Stimulated activated naive CD8-positive, alpha-beta T cell treated with anti-CD3 and anti-CD28 coated beads, Interleukin-15, Interleukin-2, amounts not matched to agents 100 ng/mL and 50 ng/mL, for 24 hours (primary cell): ENCODE results near the gene VSIG10.
A peak's percentile ranks its signal among the peaks of the same experiment; 100 is the strongest.
"Not testable (repeated sequence)": the region's sequence is repeated elsewhere in the genome, so short reads cannot be mapped to it uniquely, and the experiment has no call there.

Experiments used
- H3K27ac Mint-ChIP-seq: one replicate; pipeline ENCODE4 v1.8.0; 2021; ENCODE audit warnings: mild to moderate bottlenecking, mixed read lengths
- H3K27me3 Mint-ChIP-seq: one replicate; pipeline ENCODE4 v1.8.0; 2021; ENCODE audit warnings: mixed read lengths
- H3K36me3 Mint-ChIP-seq: one replicate; pipeline ENCODE4 v1.8.0; 2021; ENCODE audit warnings: low read depth, mixed read lengths
- H3K4me1 Mint-ChIP-seq: one replicate; pipeline ENCODE4 v1.8.0; 2021; ENCODE audit warnings: low read depth, mixed read lengths
- H3K4me3 Mint-ChIP-seq: one replicate; pipeline ENCODE4 v1.8.0; 2021; ENCODE audit warnings: mild to moderate bottlenecking, mixed read lengths
- H3K9me3 Mint-ChIP-seq: one replicate; pipeline ENCODE4 v1.8.0; 2021; ENCODE audit warnings: mixed read lengths

The VSIG10 gene

DNA sequence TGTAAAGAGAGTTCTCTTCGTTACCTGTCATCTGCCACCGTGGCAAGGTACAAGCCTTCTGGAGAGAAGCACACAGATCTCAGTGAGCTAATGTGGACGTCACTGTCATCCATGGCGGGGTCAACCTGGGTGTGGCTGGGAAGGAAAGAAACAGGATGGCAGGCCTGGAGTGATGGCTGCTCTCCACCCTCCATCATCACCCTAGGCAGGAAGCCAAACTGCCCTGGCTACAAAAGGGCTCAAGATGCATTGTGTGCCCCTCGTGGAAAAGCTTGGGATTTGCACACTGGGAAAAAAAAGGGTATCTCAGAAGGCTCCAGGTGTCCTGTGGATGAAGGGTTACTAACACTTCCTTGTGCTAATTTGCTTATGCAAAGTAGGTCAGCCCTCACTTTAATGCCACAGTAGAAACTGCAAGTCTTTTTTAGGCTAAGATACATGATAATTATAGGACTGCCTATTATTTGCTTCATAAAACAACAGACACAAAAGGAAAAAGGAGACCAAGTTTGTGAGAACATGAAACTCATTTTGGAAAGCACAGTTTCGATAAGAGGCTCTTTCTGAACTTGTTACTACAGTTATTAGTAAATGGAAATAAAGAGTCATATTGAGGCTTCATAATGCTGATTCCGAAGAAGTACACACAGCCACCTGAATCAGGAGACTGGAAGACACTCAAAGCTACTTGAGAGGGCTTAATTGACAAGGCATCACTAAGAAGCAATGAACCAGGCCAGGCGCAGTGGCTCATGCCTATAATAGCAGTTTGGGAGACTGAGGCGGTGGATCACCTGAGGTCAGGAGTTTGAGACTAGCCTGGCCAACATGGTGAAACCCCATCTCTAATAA lies 68.4 kb downstream of the VSIG10 start:
- peak overlapping the region; percentile 91 for H3K27ac Mint-ChIP-seq
- peaks cover 89% of the 10 kb centered on the region for H3K36me3 Mint-ChIP-seq
- no peaks in the 10 kb centered on the region for H3K9me3 Mint-ChIP-seq
- no peaks in the 10 kb centered on the region for H3K27me3 Mint-ChIP-seq
- peak overlapping the region; percentile 44 for H3K4me3 Mint-ChIP-seq
- H3K4me1 Mint-ChIP-seq: peaks cover 62% of the 10 kb centered on the region

DNA sequence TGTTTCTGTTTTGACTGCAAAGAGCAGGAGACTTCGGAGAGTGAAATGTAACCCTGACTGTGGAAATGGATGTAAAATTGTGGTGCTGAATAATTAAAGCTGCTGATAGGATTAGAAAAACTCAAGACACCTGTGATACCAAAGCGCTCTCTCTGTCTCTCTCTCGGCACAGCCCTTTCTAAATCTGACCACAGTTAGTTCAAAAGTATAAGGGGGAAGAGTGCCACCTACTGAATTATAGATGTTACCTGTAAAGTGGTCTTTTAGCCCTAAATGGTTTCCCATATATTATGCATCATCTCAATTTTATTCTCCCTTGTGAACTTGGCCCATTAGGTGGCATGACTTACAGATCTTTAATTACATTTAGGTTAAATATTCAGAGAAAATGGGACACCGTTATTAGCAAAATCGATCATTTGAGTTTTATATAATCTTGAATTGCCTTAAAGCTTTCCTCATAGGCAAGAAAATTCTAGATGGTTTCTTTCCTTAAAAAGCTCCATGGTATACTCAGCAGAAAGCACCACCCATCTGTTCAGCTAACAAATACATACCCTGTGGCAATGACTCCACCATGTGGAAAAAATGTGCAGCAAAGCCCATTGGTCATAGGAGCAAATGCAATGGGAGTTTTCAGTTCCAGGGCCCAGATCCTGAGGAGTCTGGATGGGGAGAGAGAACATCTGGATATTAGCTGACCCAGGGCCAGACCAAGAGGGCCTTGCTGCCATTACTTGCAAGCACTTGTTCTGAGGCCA lies 69.2 kb downstream of the VSIG10 start:
- Mint-ChIP-seq H3K9me3 (no peaks in the 10 kb centered on the region), H3K27me3 (no peaks in the 10 kb centered on the region), H3K27ac (peak overlapping the region; percentile 91), H3K36me3 (peaks cover 93% of the 10 kb centered on the region), H3K4me1 (peaks cover 65% of the 10 kb centered on the region), H3K4me3 (peak overlapping the region; percentile 44)

DNA sequence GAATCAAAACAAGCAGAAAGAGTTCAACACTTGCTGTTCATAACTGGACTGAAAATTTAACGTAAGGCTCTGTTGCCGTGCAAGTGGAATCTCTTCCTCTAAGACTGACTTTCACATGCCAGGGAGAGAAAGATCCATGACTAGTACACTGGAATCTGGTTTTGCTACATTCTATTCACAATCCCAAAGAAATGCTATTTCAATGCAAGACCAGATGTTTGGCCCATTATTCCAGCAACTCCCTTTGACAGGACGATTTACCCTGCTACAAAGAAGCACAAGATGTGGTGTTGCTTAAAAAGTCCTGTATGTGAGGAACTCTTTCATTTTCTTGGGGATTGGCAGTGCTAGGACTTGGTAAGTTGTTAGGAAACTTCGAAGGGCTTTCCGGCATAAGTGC lies 69.9 kb downstream of the VSIG10 start:
- Mint-ChIP-seq H3K36me3 (peaks cover 92% of the 10 kb centered on the region), H3K27ac (peak overlapping the region; percentile 91), H3K9me3 (no peaks in the 10 kb centered on the region), H3K4me1 (peaks cover 70% of the 10 kb centered on the region), H3K4me3 (no peak overlapping the region), H3K27me3 (no peaks in the 10 kb centered on the region)

DNA sequence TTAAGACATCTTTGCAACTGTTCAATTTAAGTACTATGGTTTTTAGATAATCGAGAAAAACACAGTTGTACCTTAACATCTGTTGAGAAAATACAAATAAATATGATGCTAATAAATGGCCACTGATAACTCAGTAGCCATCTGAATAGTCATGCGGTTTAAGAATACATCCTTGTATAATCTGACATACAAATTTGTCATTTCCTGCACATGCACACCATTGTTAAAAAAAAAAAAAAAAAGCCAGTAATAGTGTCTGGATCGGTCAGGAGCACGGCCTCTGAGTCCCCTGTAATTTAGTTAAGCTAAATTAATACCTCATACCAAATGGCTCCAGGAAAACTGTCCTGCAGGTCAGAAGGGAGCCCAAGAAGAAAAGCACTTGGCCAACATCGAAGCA lies 70.5 kb downstream of the VSIG10 start:
- Mint-ChIP-seq H3K27ac (no peak overlapping the region), H3K4me3 (no peak overlapping the region), H3K36me3 (peaks cover 92% of the 10 kb centered on the region), H3K27me3 (no peaks in the 10 kb centered on the region), H3K4me1 (peaks cover 72% of the 10 kb centered on the region), H3K9me3 (no peaks in the 10 kb centered on the region)

DNA sequence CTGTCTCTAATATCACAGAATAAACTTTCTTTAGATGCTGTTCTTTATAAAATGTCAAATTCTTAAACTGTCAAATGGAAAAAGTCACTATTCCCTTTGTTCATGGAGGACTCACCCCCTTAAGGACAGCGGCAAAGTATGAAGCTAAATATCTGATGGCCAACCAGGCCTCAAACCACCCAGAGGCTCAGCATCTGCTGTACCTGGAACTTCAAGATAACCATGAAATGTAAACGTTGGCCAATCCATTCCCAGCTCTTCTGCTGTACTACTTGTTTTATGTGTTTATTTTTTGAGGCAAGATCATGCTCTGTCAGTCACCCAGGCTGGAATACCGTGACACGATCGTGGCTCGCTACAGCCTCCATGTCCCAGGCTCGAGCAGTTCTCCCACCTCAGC lies 71.6 kb downstream of the VSIG10 start:
- Mint-ChIP-seq H3K4me1 (peaks cover 64% of the 10 kb centered on the region), H3K27me3 (no peaks in the 10 kb centered on the region), H3K27ac (peak overlapping the region; percentile 86), H3K9me3 (no peaks in the 10 kb centered on the region), H3K4me3 (no peak overlapping the region), H3K36me3 (peaks cover 92% of the 10 kb centered on the region)

DNA sequence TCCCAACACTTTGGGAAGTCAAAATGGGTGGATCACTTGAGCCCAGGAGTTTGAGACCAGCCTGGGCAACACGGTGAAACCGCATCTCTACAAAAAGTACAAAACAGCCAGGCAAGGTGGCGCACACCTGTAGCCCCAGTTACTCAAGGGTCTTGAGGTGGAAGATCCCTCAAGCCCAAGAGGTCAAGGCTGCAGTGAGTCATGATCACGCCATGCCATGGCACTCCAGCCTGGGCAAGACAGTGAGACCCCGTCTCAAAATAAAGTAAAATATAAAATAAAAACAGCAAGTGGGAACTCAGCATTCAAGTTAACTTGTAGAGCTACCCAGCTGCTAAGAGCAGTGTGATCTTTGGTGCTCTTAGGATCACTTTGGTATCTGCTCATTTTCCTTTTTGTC lies 74.6 kb downstream of the VSIG10 start:
- Mint-ChIP-seq H3K9me3 (no peaks in the 10 kb centered on the region), H3K27me3 (no peaks in the 10 kb centered on the region), H3K36me3 (peaks cover 89% of the 10 kb centered on the region), H3K4me3 (no peak overlapping the region), H3K27ac (peak overlapping the region; percentile 71), H3K4me1 (peaks cover 35% of the 10 kb centered on the region)

DNA sequence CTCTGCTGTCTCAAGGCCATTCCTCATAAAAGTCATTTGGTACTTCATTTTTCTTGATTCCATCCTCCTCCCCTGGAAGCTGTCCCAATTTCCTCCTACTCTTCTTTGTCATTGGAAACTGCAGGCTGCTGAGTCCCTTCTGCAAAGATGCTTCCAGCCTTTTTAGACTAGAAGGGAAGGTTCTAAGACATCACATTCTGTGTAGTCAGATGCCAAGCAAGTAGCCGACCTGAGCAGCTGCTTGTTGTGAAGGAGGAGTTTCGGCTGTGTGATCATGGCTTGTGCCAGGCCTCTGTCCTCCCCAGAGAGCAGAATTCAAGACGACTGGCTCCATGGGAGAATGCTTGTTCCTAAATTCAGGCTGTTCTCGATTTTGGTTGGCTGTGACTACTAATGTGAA lies 78.6 kb downstream of the VSIG10 start:
- Mint-ChIP-seq H3K36me3 (peaks cover 84% of the 10 kb centered on the region), H3K4me1 (peaks cover 16% of the 10 kb centered on the region), H3K9me3 (no peaks in the 10 kb centered on the region), H3K27me3 (no peaks in the 10 kb centered on the region), H3K27ac (no peak overlapping the region), H3K4me3 (no peak overlapping the region)

DNA sequence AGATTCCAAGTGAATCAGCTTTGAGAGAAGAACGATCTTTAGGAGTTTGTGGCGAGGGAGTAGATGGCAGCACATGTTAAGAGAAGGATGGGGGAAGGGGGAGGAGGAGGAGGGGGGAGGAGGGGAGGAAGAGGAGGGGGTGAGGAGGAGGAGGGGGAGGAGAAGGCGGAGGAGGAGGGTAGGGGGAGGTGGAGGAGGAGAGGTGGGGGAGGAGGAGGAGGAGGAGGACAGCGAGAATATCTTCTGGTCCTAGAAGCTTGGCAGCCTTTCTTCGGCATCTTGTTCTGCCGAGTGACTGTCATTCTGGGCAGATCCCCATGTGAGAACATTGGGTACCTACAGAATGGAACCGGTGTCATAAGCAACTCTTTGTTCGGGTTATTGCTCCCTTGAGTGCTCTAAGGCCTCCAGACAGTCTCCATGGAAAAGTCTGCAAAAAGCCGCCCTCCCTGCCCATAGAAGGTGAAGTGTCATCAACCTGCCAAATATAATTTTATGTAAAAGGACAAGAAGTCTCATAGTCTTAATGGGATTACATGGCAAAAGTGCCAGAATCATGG lies 80.4 kb downstream of the VSIG10 start:
- Mint-ChIP-seq H3K4me1 (peaks cover 9% of the 10 kb centered on the region), H3K4me3 (no peak overlapping the region), H3K9me3 (no peaks in the 10 kb centered on the region), H3K27ac (no peak overlapping the region), H3K27me3 (no peaks in the 10 kb centered on the region), H3K36me3 (peaks cover 81% of the 10 kb centered on the region)

DNA sequence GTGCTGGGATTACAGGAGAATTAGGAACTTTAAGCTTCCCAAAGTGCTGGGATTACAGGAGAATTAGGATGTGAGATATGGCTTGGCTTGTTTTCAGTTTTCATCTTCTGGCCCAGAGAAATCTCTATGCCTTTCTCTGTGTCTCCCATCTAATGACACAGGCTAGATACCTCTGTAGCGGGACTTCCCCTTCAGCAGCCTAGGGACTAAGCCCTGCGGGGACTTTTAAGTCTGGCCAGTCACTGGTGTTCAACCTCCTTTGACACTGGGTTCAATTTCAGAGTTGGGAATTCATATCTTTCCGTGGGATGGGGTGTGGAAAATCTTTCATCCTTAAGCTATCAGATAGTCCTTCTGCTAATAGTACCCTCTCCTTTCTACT lies 81.1 kb downstream of the VSIG10 start:
- Mint-ChIP-seq H3K4me3 (no peak overlapping the region), H3K9me3 (no peaks in the 10 kb centered on the region), H3K4me1 (peaks cover 16% of the 10 kb centered on the region), H3K27me3 (no peaks in the 10 kb centered on the region), H3K36me3 (peaks cover 82% of the 10 kb centered on the region), H3K27ac (no peak overlapping the region)

DNA sequence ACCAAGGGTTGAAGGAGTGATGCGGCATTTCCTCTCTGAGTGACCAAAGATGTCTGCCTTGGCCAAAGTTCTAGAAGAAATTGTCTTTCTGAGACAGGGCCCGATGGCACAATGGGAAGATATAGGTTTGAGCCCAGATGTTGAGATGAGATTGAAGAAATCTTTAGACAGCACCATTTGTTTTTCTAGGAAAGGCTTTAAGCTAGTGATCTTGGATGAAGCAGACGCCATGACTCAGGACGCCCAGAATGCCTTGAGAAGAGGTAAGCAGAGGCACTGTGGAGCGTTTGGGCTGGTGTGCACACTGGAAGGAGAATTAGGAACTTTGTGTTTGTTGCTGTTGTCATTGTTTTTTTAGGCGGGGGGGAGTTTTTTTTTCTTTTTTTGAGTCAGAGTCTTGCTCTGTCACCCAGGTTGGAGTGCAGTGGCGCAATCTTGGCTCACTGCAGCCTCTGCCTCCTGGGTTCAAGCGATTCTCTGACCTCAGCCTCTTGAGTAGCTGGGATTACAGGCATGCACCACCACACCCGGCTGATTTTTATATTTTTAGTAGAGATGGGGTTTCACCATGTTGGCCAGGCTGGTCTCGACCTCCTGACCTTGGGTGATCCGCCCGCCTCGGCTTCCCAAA lies 81.6 kb downstream of the VSIG10 start:
- H3K27me3 Mint-ChIP-seq, H3K27ac Mint-ChIP-seq: not testable (repeated sequence)
- peaks cover 77% of the 10 kb centered on the region for H3K36me3 Mint-ChIP-seq

DNA sequence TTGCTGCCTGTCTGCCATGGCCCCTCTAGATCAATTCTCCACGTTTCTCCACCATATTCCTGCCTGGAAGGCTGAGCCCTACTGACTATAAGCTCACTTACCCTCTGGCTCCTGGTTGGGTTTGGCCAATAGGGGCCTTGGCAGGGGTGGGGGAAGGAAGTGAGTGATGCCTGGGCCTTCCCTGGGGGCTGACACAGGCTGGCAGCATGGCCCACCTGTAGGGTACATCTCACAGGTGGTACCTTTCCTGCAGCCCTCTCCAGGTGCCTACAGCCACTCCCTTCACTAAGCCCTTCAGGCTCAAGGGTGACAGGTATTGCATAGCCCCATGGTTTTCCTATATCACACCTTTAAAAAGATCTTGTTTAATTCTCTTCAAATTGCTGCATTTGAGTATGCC lies 83.8 kb downstream of the VSIG10 start:
- Mint-ChIP-seq H3K27me3 (no peaks in the 10 kb centered on the region), H3K4me1 (peaks cover 29% of the 10 kb centered on the region), H3K36me3 (peaks cover 59% of the 10 kb centered on the region), H3K27ac (no peak overlapping the region), H3K4me3 (no peak overlapping the region), H3K9me3 (no peaks in the 10 kb centered on the region)

More for the DNA sequence above, 81.6 kb downstream of the VSIG10 start:
- peaks cover 18% of the 10 kb centered on the region for H3K4me1 Mint-ChIP-seq
- H3K9me3 Mint-ChIP-seq, H3K4me3 Mint-ChIP-seq: not testable (repeated sequence)

DNA sequence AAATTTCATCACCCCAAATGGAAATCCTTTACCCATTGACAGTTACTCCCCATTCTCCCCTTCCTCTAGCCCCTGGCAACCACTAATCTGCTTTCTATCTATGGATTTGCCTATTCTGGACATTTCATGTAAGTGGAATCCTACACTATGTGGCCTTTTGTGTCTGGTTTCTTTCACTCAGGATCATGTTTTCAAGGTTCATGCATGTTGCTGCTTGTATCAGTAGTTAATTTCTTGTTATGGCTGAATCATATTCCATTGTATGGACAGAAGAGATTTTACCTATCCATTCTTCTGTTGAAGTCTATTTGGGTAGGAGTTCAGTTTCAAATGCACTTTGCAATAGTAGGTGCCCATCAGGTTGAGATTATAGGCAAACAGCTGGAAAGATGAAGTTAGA lies 85.9 kb downstream of the VSIG10 start:
- H3K4me1 Mint-ChIP-seq: peaks cover 29% of the 10 kb centered on the region
- peak overlapping the region; percentile 54 for H3K27ac Mint-ChIP-seq
- peak overlapping the region; percentile 94 for H3K4me3 Mint-ChIP-seq

DNA sequence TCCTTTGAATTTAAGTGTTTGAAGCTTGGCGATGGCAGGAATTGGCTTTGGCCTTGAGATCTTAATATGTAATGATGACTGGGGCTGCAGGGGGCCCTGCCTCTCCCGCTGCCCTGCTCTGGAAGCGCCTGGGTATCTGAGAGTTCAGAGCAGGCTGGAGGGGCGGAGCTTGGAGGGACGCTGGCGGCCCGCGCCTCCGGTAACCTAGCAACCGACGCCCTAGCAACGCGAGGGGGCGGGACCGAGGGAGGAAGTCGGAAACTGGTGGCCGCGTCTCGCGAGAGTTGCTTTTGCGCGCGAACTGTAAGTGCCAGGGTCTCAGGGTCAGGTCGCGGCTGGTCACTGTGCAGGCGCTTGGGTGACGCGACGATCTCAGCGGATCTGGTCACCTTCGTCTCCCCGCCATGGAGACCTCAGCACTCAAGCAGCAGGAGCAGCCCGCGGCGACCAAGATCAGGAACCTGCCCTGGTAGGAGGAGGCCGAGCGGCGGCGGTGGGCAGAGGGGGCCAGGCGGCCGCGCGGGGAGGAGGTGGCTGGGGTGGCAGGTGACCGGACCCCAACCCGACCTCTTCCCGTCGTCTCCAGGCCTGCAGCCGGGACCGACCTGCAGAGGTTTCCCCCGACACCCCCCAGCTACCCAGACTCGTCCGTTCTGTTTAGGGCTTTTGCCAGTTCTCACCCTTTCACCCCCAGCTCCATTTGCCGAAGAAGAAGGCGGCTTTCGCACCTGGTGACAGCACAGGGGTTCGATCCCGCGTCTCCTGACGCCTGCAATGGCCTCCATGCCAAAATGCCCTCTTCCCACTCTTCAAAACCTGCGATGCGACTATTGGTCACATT lies 87.2 kb downstream of the VSIG10 start, which contains the start of gene RFC5:
RFC5 (plus strand) TSS at position 280 of the 841 bp plus-strand sequence; CDS start at position 405, 125 bp downstream.
- peaks cover 23% of the 10 kb centered on the region for H3K4me1 Mint-ChIP-seq
- H3K27me3 Mint-ChIP-seq: no peaks in the 10 kb centered on the region
- peaks cover 33% of the 10 kb centered on the region for H3K36me3 Mint-ChIP-seq
- H3K27ac Mint-ChIP-seq: peak within 1 kb of the TSS; percentile 94
- no peaks in the 10 kb centered on the region for H3K9me3 Mint-ChIP-seq
- H3K4me3 Mint-ChIP-seq: peak within 1 kb of the TSS; percentile 94

More for the DNA sequence above, 85.9 kb downstream of the VSIG10 start:
- H3K27me3 Mint-ChIP-seq: no peaks in the 10 kb centered on the region
- no peaks in the 10 kb centered on the region for H3K9me3 Mint-ChIP-seq
- peaks cover 46% of the 10 kb centered on the region for H3K36me3 Mint-ChIP-seq

DNA sequence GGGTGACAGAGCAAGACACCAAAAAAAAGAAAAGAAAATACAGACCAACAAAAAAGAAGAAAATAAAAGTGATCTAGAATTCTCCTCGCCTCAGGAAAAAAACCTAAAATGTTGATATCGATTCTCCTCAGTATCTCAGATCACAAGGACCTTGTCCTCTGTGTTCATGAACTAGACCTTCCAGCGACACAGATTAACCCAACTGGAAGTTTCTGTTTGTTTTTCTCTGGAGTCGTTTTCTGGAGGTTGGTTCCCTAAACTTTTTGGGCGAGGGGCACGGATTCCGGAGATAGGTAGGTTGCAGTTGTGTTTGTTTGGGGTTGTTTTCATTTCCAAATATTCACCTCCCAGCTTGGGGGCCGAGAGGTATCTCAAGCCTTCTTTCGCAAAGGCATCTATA lies 87.9 kb downstream of the VSIG10 start:
- H3K4me3 Mint-ChIP-seq: peak overlapping the region; percentile 94
- no peak overlapping the region for H3K27ac Mint-ChIP-seq
- H3K36me3 Mint-ChIP-seq: peaks cover 27% of the 10 kb centered on the region
- H3K27me3 Mint-ChIP-seq: no peaks in the 10 kb centered on the region
- no peaks in the 10 kb centered on the region for H3K9me3 Mint-ChIP-seq
- peaks cover 23% of the 10 kb centered on the region for H3K4me1 Mint-ChIP-seq
